ENCODE results near the gene PDZD2. TPM values are rescaled to one million over a fixed set of nuclear protein-coding genes. Genes with fewer than 3 reads are reported as not detected.

PDZD2 gene
- total RNA-seq, 2 donors from 2014 or later = 4.5 to 15.7 TPM

GRCh38 chr5:32090026-32090754 lies 451.3 kb downstream of the PDZD2 start:
- H3K36me3 ChIP-seq = no peaks in the 10 kb centered on the region
- ATAC-seq (ENCODE audit: insufficient number of reproducible peaks, low FRiP score, low read depth) (no peak), DNase-seq (ENCODE audit: low spot score) (no peak)

GRCh38 chr5:32090755-32091128 lies 451.8 kb downstream of the PDZD2 start:
- no peak for ATAC-seq (ENCODE audit: insufficient number of reproducible peaks, low FRiP score, low read depth)
- Histone ChIP-seq H3K4me1 (ENCODE audit: control insufficient read depth in 1 of 2, low read depth in 2 of 2) (peaks cover 0 to 11% of the 10 kb centered on the region in 2 donors), H3K4me3 (no peak overlapping the region), H3K36me3 (no peaks in the 10 kb centered on the region), H3K27ac (no peak overlapping the region), H3K27me3 (replicated peaks; ENCODE audit: insufficient read depth) (no peaks in the 10 kb centered on the region), H3K9me3 (no peaks in the 10 kb centered on the region)
- no peak for DNase-seq (ENCODE audit: low spot score)
- no peak for TF ChIP-seq CTCF (IDR thresholded peaks at IDR 0.05)

More at GRCh38 chr5:32090026-32090754, 451.3 kb downstream of the PDZD2 start:
- H3K27me3 ChIP-seq (replicated peaks; ENCODE audit: insufficient read depth) = no peaks in the 10 kb centered on the region
- H3K27ac ChIP-seq = no peak overlapping the region
- TF ChIP-seq CTCF (IDR thresholded peaks at IDR 0.05) = no peak
- no peaks in the 10 kb centered on the region for H3K9me3 ChIP-seq
- H3K4me1 ChIP-seq (ENCODE audit: control insufficient read depth in 1 of 2, low read depth in 2 of 2) = peaks cover 0 to 6% of the 10 kb centered on the region in 2 donors
- no peak overlapping the region for H3K4me3 ChIP-seq

- DNase-seq (ENCODE audit: low spot score) = peak; percentile 45
- peak; percentile 71 for TF ChIP-seq CTCF (IDR thresholded peaks at IDR 0.05)
- H3K36me3 ChIP-seq = no peaks in the 10 kb centered on the region
These were observed 454.2 kb downstream of the PDZD2 start for GRCh38 chr5:32092938-32093812.

GRCh38 chr5:32094691-32095090 lies 455.8 kb downstream of the PDZD2 start:
- no peaks in the 10 kb centered on the region for H3K36me3 ChIP-seq
- ATAC-seq (ENCODE audit: insufficient number of reproducible peaks, low FRiP score, low read depth) (no peak), DNase-seq (ENCODE audit: low spot score) (no peak)
- no peaks in the 10 kb centered on the region for H3K9me3 ChIP-seq
- TF ChIP-seq CTCF (IDR thresholded peaks at IDR 0.05) = no peak
- H3K27ac ChIP-seq = peak overlapping the region; percentile 7 to 47
- no peaks in the 10 kb centered on the region for H3K27me3 ChIP-seq (replicated peaks; ENCODE audit: insufficient read depth)
- H3K4me3 ChIP-seq = no peak overlapping the region
- peaks cover 0 to 35% of the 10 kb centered on the region in 2 donors for H3K4me1 ChIP-seq (ENCODE audit: control insufficient read depth in 1 of 2, low read depth in 2 of 2)

More at GRCh38 chr5:32092938-32093812, 454.2 kb downstream of the PDZD2 start:
- H3K9me3 ChIP-seq = no peaks in the 10 kb centered on the region
- H3K27me3 ChIP-seq (replicated peaks; ENCODE audit: insufficient read depth) = no peaks in the 10 kb centered on the region
- no peak for ATAC-seq (ENCODE audit: insufficient number of reproducible peaks, low FRiP score, low read depth)
- H3K27ac ChIP-seq = no peak overlapping the region
- H3K4me3 ChIP-seq = no peak overlapping the region
- peaks cover 0 to 20% of the 10 kb centered on the region in 2 donors for H3K4me1 ChIP-seq (ENCODE audit: control insufficient read depth in 1 of 2, low read depth in 2 of 2)

- Histone ChIP-seq H3K36me3 (peaks cover 1% of the 10 kb centered on the region), H3K4me1 (ENCODE audit: control insufficient read depth in 1 of 2, low read depth in 2 of 2) (peaks cover 0 to 40% of the 10 kb centered on the region in 2 donors), H3K9me3 (no peaks in the 10 kb centered on the region), H3K27ac (peak overlapping the region; percentile 7 to 47), H3K27me3 (replicated peaks; ENCODE audit: insufficient read depth) (no peaks in the 10 kb centered on the region), H3K4me3 (no peak overlapping the region)
- ATAC-seq (ENCODE audit: insufficient number of reproducible peaks, low FRiP score, low read depth) (peak; percentile 29), DNase-seq (ENCODE audit: low spot score) (no peak)
- TF ChIP-seq CTCF (IDR thresholded peaks at IDR 0.05) = no peak
These were observed 456.3 kb downstream of the PDZD2 start for GRCh38 chr5:32095261-32095671.
